ENCODE data around the gene SMAD6.

The SMAD6 gene

GRCh38 chr15:66670762-66671580 lies 31.1 kb upstream of the SMAD6 start:
- no peak overlapping the region for H3K9ac ChIP-seq
- H3K4me2 ChIP-seq: no peak overlapping the region
- H4K20me1 ChIP-seq (ENCODE audit: insufficient read depth): no peaks in the 10 kb centered on the region
- TF ChIP-seq CTCF (conservative IDR thresholded peaks at IDR 0.05; ENCODE audit: low read depth, low read length): no peak
- H3K4me3 ChIP-seq (IDR thresholded peaks at IDR 0.05; ENCODE audit: insufficient read depth, low read depth, low read length): no peak overlapping the region
- no peaks in the 10 kb centered on the region for H3K27me3 ChIP-seq (ENCODE audit: insufficient read depth, low read depth)
- H3K79me2 ChIP-seq (ENCODE audit: insufficient read depth, low read depth): no peaks in the 10 kb centered on the region
- H2AFZ ChIP-seq (ENCODE audit: low read depth): no peak overlapping the region
- no peaks in the 10 kb centered on the region for H3K4me1 ChIP-seq (ENCODE audit: low read depth, poor library complexity, severe bottlenecking)
- H3K27ac ChIP-seq: no peak overlapping the region
- H3K36me3 ChIP-seq (ENCODE audit: insufficient read depth): no peaks in the 10 kb centered on the region

- no peak overlapping the region for H3K27ac ChIP-seq
- no peak overlapping the region for H2AFZ ChIP-seq (ENCODE audit: low read depth)
- no peaks in the 10 kb centered on the region for H3K79me2 ChIP-seq (ENCODE audit: insufficient read depth, low read depth)
- H3K27me3 ChIP-seq (ENCODE audit: insufficient read depth, low read depth): no peaks in the 10 kb centered on the region
- no peak for TF ChIP-seq CTCF (conservative IDR thresholded peaks at IDR 0.05; ENCODE audit: low read depth, low read length)
- no peaks in the 10 kb centered on the region for H3K4me1 ChIP-seq (ENCODE audit: low read depth, poor library complexity, severe bottlenecking)
- no peak overlapping the region for H3K4me3 ChIP-seq (IDR thresholded peaks at IDR 0.05; ENCODE audit: insufficient read depth, low read depth, low read length)
- H3K9ac ChIP-seq: no peak overlapping the region
- H3K36me3 ChIP-seq (ENCODE audit: insufficient read depth): no peaks in the 10 kb centered on the region
- H3K4me2 ChIP-seq: no peak overlapping the region
- no peaks in the 10 kb centered on the region for H4K20me1 ChIP-seq (ENCODE audit: insufficient read depth)
Observed at GRCh38 chr15:66672867-66673266, 29.2 kb upstream of the SMAD6 start.

- H3K36me3 ChIP-seq (ENCODE audit: insufficient read depth): no peaks in the 10 kb centered on the region
- no peak overlapping the region for H3K4me3 ChIP-seq (IDR thresholded peaks at IDR 0.05; ENCODE audit: insufficient read depth, low read depth, low read length)
- H3K27ac ChIP-seq: no peak overlapping the region
- no peak overlapping the region for H2AFZ ChIP-seq (ENCODE audit: low read depth)
- no peak overlapping the region for H3K4me2 ChIP-seq
- H3K4me1 ChIP-seq (ENCODE audit: low read depth, poor library complexity, severe bottlenecking): no peaks in the 10 kb centered on the region
- TF ChIP-seq CTCF (conservative IDR thresholded peaks at IDR 0.05; ENCODE audit: low read depth, low read length): no peak
- H3K27me3 ChIP-seq (ENCODE audit: insufficient read depth, low read depth): no peaks in the 10 kb centered on the region
- no peaks in the 10 kb centered on the region for H3K79me2 ChIP-seq (ENCODE audit: insufficient read depth, low read depth)
- no peak overlapping the region for H3K9ac ChIP-seq
- no peaks in the 10 kb centered on the region for H4K20me1 ChIP-seq (ENCODE audit: insufficient read depth)
Observed at GRCh38 chr15:66673410-66674322, 28.4 kb upstream of the SMAD6 start.

GRCh38 chr15:66674756-66675155 lies 27.3 kb upstream of the SMAD6 start:
- Histone ChIP-seq H3K9ac (no peak overlapping the region), H3K79me2 (ENCODE audit: insufficient read depth, low read depth) (no peaks in the 10 kb centered on the region), H4K20me1 (ENCODE audit: insufficient read depth) (no peaks in the 10 kb centered on the region), H3K4me3 (IDR thresholded peaks at IDR 0.05; ENCODE audit: insufficient read depth, low read depth, low read length) (no peak overlapping the region), H3K4me2 (no peak overlapping the region), H3K36me3 (ENCODE audit: insufficient read depth) (no peaks in the 10 kb centered on the region), H3K4me1 (ENCODE audit: low read depth, poor library complexity, severe bottlenecking) (no peaks in the 10 kb centered on the region), H3K27me3 (ENCODE audit: insufficient read depth, low read depth) (no peaks in the 10 kb centered on the region), H3K27ac (no peak overlapping the region), H2AFZ (ENCODE audit: low read depth) (no peak overlapping the region)
- no peak for TF ChIP-seq CTCF (conservative IDR thresholded peaks at IDR 0.05; ENCODE audit: low read depth, low read length)

All from KMS-11 (cell line).